Mucosa of rectum (tissue), 2 donors: ENCODE measurements around the gene CHST13.

Experiments
- H3K27ac ChIP-seq, 2 donors: one replicate each; pipeline ENCODE4 v1.7.0; 2013; ENCODE audit warnings: inconsistent platforms in 2 of 2, low read depth in 2 of 2, low read length in 2 of 2
- H3K27me3 ChIP-seq, 2 donors: one replicate each; pipeline ENCODE4 v1.7.0; 2013; ENCODE audit warnings: low read length in 2 of 2; ENCODE audit not compliant: control insufficient read depth in 2 of 2, insufficient read depth in 2 of 2
- H3K36me3 ChIP-seq, 2 donors: one replicate each; pipeline ENCODE4 v1.7.0; 2013; ENCODE audit warnings: low read length in 2 of 2; ENCODE audit not compliant: control insufficient read depth in 2 of 2, insufficient read depth in 2 of 2
- H3K4me1 ChIP-seq, 2 donors: one replicate each; pipeline ENCODE4 v1.7.0; 2013; ENCODE audit warnings: low read length in 2 of 2, mild to moderate bottlenecking in 1 of 2; ENCODE audit not compliant: control insufficient read depth in 2 of 2, insufficient read depth in 2 of 2
- H3K4me3 ChIP-seq, 2 donors: one replicate each; pipeline ENCODE4 v1.7.0; 2013; ENCODE audit warnings: low read length in 2 of 2
- H3K9ac ChIP-seq, 2 donors: one replicate each; pipeline ENCODE4 v1.7.0; 2013; ENCODE audit warnings: low read length in 2 of 2, low read depth in 1 of 2, mild to moderate bottlenecking in 1 of 2
- H3K9me3 ChIP-seq, 2 donors: one replicate each; pipeline ENCODE4 v1.7.0; 2013; ENCODE audit warnings: low read length in 2 of 2; ENCODE audit not compliant: control insufficient read depth in 2 of 2
- donor health status: healthy.
- donor health status: Normal muscosa, but diverticular disease.

CHST13 gene

DNA sequence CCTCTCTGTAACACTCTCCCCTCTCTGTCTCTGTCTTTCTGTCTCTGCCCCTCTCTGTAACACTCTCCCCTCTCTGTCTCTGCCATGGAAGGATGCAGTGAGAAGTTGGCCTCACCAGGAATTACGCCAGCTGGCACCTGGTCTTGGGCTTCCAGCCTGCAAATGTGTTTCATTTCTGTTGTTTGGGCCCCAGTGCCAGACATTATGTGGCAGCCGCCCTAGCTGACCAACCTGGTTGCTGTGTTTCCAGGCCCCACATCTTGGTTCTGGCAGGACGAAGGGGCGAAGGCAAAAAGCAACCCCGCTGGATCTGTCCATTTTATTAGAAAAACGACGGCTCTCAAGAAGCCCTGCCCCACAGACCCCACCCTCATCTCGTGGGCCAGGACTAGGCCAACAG lies 43.1 kb upstream of the CHST13 start:
- no peak overlapping the region for H3K27ac ChIP-seq
- H3K36me3 ChIP-seq: no peaks in the 10 kb centered on the region
- H3K4me3 ChIP-seq: no peak overlapping the region
- H3K9me3 ChIP-seq: no peaks in the 10 kb centered on the region
- H3K9ac ChIP-seq: no peak overlapping the region
- H3K4me1 ChIP-seq: peaks cover 0 to 11% of the 10 kb centered on the region in 2 donors
- H3K27me3 ChIP-seq: no peaks in the 10 kb centered on the region

GRCh38 chr3:126481808-126482502 lies 42.0 kb upstream of the CHST13 start:
- no peak overlapping the region for H3K4me3 ChIP-seq
- H3K9ac ChIP-seq: no peak overlapping the region
- H3K9me3 ChIP-seq: no peaks in the 10 kb centered on the region
- no peaks in the 10 kb centered on the region for H3K36me3 ChIP-seq
- peak overlapping the region in 1 of 2 donors; percentile 27 for H3K27ac ChIP-seq
- no peaks in the 10 kb centered on the region for H3K27me3 ChIP-seq
- peaks cover 0 to 4% of the 10 kb centered on the region in 2 donors for H3K4me1 ChIP-seq

- H3K9me3 ChIP-seq: no peaks in the 10 kb centered on the region
- H3K27me3 ChIP-seq: no peaks in the 10 kb centered on the region
- no peak overlapping the region for H3K27ac ChIP-seq
- H3K4me1 ChIP-seq: peaks cover 0 to 4% of the 10 kb centered on the region in 2 donors
- no peaks in the 10 kb centered on the region for H3K36me3 ChIP-seq
- H3K9ac ChIP-seq: no peak overlapping the region
- no peak overlapping the region for H3K4me3 ChIP-seq
Observed at GRCh38 chr3:126482503-126483255, 41.3 kb upstream of the CHST13 start.

- Histone ChIP-seq H3K9me3 (no peaks in the 10 kb centered on the region), H3K4me3 (no peak overlapping the region), H3K9ac (no peak overlapping the region), H3K36me3 (no peaks in the 10 kb centered on the region), H3K27me3 (no peaks in the 10 kb centered on the region), H3K4me1 (peaks cover 0 to 4% of the 10 kb centered on the region in 2 donors), H3K27ac (no peak overlapping the region)
Observed at GRCh38 chr3:126483321-126483761, 40.6 kb upstream of the CHST13 start.

GRCh38 chr3:126484148-126484547 lies 39.8 kb upstream of the CHST13 start:
- Histone ChIP-seq H3K27ac (no peak overlapping the region), H3K9me3 (no peaks in the 10 kb centered on the region), H3K36me3 (no peaks in the 10 kb centered on the region), H3K4me1 (peaks cover 0 to 4% of the 10 kb centered on the region in 2 donors), H3K4me3 (no peak overlapping the region), H3K9ac (no peak overlapping the region), H3K27me3 (peaks cover 0 to 2% of the 10 kb centered on the region in 2 donors)

DNA sequence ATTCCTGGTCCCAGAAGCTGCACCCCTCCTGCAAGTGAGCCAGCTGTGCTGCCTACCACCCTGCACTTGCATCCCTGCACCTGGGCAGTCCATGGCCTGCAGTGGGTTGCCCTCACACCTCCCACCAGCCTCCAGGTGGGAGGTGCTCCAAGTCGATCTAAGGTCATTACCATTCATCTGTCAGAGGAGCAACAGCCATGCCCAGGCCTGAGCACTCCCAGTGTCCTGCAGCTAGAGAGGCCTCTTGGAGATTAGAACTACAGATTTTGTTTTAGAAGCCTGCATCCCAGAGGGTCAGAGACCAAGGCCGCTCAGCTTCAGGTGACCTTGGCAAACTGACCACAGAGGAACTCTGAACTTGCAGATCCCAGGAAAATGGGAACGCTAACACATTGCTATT lies 39.3 kb upstream of the CHST13 start:
- no peak overlapping the region for H3K9ac ChIP-seq
- peaks cover 0 to 4% of the 10 kb centered on the region in 2 donors for H3K4me1 ChIP-seq

DNA sequence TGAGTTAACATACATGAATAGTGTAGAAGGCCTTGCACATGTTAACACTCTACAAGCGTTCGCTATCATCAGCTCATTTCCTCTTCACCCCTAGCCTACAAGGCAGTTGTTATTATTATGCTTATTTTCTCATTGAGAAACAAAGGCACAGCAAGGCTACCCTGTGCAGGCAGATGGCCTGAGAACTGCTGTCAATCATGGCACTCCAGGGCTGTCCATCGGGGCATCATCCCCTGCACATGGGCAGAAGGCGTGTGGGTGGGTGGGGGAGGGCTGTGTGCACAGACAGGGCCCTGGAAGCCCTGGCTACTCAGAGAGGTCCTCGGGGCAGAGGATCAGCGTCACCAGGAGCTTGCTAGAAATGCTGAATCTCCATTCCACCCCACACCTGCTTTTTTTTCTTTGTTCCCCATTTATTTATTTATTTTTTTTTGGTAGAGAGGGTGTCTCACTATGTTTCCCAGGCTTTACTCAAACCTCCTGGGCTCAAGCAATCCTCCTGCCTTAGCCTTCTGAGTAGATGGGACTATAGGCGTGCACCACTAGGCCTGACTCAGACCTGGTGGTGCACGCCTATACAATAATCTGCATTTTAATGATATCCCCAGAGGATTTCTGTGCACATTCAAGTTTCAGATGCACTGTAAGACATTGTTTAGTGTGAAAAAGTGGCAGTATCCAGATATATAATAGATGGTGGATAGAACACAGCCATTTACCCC lies 38.6 kb upstream of the CHST13 start:
- Histone ChIP-seq H3K27ac (no peak overlapping the region), H3K36me3 (no peaks in the 10 kb centered on the region), H3K9me3 (no peaks in the 10 kb centered on the region), H3K4me1 (peaks cover 0 to 4% of the 10 kb centered on the region in 2 donors), H3K27me3 (peaks cover 0 to 2% of the 10 kb centered on the region in 2 donors), H3K9ac (no peak overlapping the region), H3K4me3 (no peak overlapping the region)

More for the DNA sequence above, 39.3 kb upstream of the CHST13 start:
- Histone ChIP-seq H3K9me3 (no peaks in the 10 kb centered on the region), H3K4me3 (no peak overlapping the region), H3K27ac (no peak overlapping the region), H3K27me3 (peaks cover 0 to 2% of the 10 kb centered on the region in 2 donors), H3K36me3 (no peaks in the 10 kb centered on the region)

- H3K27ac ChIP-seq: no peak overlapping the region
- H3K4me1 ChIP-seq: peaks cover 0 to 4% of the 10 kb centered on the region in 2 donors
- no peak overlapping the region for H3K4me3 ChIP-seq
- peaks cover 0 to 2% of the 10 kb centered on the region in 2 donors for H3K27me3 ChIP-seq
- H3K36me3 ChIP-seq: no peaks in the 10 kb centered on the region
- H3K9me3 ChIP-seq: no peaks in the 10 kb centered on the region
- H3K9ac ChIP-seq: no peak overlapping the region
Observed at GRCh38 chr3:126485956-126486355, 38.0 kb upstream of the CHST13 start.

GRCh38 chr3:126486360-126486847 lies 37.6 kb upstream of the CHST13 start:
- no peak overlapping the region for H3K9ac ChIP-seq
- peaks cover 0 to 2% of the 10 kb centered on the region in 2 donors for H3K27me3 ChIP-seq
- H3K4me1 ChIP-seq: peaks cover 0 to 4% of the 10 kb centered on the region in 2 donors
- no peak overlapping the region for H3K4me3 ChIP-seq
- H3K27ac ChIP-seq: no peak overlapping the region
- H3K36me3 ChIP-seq: no peaks in the 10 kb centered on the region
- no peaks in the 10 kb centered on the region for H3K9me3 ChIP-seq
